CD1c-positive myeloid dendritic cell (primary cell): ENCODE measurements around the gene GRHL1.

Experiments
- DNase-seq: peaks from one replicate; pipeline ENCODE4 v3.0.0-alpha.2; 2016; ENCODE audit errors: extremely low spot score

Gene GRHL1

DNA sequence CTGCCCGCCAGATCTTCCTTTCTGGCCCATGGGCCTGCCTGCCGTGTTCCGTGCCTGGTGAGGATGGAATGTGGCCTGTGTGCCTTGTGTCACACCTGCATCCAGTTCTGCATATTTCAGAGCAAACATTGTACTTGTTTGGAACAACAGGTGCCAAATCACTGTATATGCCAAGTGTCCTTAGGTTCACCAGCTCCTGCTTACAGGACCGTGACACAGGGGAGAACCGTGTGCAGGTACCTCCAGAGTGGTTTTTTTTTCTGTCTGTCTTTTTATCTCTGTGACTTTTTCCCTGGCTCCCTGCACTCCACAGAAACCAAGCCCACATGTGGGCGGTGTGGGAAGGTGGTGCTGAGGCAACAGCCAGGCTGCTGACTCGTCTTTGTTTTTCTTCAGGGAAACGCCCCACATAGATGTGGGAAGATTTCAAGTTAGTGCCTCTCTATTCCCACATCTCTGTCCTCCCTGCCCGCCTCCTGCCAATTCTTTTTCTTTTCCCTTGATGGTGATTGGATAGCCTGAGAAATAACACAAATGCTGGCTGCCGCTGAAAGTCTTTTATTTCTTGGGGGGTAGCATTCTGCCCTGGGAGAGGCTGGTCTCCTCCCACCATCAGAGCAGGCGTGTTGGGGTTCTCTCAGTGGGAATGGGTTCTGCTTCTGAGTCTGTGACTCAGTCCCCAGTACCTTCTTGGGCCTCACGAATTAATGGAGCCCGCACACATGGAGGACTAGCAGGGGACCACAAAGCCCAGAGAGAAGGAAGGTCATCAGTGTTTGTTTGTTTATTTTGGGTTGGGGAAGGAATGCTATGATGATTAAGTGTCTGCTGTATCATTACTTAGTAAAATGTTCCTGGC is 21.4 kb downstream of the GRHL1 start:
- no peak for DNase-seq

DNA sequence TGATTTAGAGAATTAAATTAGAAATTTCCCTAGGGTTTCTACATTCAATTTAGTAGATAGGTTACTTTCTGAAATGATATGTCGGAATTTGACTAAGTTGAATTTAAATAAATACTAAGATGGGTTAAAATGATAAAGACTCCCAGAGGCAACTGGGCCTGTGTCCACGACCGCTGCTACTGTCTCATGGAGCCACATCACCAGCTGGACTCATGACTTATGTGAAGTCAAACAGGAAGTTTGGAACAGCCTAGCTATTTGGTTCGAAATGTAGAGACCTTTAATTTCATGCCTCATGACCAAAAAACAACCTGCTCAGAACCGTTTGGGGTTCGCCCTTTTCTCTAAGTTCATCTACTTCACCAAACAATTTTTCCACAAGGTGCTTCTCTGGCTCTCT is 22.2 kb downstream of the GRHL1 start:
- no peak for DNase-seq

- DNase-seq: no peak
Measured at GRCh38 chr2:9974343-9974742, 22.9 kb downstream of the GRHL1 start.

GRCh38 chr2:9975328-9975727 is 23.8 kb downstream of the GRHL1 start:
- no peak for DNase-seq

DNA sequence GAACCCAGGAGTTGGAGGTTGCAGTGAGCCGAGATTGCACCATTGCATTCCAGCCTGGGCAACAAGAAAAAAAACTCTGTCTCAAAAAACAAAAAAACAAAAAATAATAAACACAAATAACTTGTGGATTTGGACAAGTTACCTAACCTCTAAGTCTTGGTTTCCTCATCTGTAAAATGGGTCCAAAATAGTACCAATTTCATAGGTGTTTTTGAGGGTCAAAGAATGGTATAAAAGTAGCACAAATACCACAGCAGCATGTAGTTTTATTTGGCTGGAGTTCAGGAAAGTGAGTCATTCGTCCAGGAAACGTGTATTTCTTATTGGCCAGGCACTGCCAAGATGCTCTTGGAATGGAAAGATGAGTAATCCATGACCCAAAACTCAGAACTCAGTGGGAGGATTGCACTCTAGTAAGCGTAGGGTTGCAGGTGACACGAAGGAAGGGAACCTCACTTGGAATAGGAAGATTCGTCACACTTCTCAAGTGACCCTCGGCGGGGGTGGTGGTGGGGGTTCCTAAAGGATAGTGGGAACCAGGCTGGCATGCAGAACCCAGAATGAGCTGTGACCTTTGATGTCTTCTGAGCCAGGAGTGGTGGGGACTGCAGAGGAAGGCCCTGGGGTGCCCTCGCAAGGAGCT is 24.4 kb downstream of the GRHL1 start:
- peak; percentile 62 for DNase-seq

DNA sequence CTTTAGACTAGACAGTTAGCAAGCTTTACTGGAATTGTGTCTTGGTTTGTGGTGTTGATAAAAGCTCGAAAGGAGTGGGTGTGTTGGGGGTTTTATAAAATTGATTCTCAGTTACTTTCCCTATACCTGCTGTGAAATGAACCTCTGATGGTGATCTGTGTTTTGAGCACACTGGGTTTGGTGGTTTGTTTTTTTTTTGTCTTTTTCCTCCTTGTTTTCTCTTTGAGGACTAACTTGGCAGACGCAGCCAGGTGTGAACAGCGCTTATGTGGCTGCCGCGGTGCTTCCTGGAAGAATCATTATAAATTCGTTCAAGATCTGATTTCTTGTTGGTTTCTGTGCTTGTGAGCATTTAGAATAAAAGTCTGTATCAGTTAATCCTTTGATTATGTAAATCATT is 28.5 kb downstream of the GRHL1 start:
- DNase-seq: no peak

DNA sequence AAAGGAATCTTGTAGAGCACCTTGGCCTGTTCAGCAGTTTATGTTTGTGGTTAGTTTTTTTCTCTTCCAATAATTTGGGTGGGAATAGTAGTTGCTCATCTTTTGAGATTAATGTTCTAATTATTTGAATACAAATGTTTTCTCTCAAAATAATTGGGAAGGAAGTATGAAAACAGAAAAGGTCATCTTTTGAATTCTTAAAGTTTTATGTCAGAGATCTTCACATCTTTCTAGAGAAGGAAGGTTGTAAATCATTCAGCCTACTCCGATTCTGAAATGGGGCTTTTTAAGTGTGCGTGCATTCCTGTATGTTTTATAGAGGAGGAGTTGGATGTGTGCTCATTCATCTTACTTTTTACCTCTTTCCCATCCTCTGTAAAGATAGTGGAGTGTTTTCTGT is 29.0 kb downstream of the GRHL1 start:
- no peak for DNase-seq

GRCh38 chr2:9981655-9982054 is 30.2 kb downstream of the GRHL1 start:
- no peak for DNase-seq

DNA sequence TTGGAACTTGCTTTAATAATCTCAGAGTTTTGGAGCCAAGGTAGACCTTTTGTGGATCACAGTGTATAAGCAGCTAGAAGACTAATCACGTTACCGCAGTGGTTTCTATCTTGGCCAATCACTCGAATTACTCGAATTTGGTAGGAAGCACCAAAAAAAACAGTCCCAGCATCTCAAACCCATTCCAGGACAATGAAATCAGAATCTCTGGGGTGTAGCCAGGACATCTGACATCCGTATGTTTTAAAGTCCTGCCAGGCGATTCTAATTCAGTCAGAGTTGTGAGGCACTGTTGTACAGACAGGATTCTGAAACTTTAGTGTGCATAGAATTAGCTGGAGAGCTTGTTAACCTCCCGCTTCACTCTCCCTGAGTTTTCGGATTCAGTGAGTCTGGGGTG is 30.8 kb downstream of the GRHL1 start:
- DNase-seq: no peak

DNA sequence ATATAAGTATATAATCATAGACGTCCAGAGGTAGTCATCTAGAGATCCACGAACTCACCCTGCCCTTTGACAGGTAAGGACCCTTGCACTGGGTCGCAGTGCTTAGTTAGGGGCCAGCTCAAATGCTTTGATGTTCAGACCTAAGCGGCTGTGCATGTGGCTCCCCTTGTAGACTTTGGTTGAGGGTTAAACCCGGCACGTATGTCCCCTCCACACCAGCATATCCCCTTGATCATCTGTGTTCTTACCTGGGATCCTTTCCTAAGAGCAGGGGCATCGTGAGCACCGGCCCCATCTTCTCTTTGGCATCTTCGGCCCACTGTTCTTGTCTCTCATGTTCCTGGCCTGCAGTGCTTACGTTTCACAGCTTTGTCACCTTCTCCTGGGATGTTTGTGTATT is 31.4 kb downstream of the GRHL1 start:
- no peak for DNase-seq

DNA sequence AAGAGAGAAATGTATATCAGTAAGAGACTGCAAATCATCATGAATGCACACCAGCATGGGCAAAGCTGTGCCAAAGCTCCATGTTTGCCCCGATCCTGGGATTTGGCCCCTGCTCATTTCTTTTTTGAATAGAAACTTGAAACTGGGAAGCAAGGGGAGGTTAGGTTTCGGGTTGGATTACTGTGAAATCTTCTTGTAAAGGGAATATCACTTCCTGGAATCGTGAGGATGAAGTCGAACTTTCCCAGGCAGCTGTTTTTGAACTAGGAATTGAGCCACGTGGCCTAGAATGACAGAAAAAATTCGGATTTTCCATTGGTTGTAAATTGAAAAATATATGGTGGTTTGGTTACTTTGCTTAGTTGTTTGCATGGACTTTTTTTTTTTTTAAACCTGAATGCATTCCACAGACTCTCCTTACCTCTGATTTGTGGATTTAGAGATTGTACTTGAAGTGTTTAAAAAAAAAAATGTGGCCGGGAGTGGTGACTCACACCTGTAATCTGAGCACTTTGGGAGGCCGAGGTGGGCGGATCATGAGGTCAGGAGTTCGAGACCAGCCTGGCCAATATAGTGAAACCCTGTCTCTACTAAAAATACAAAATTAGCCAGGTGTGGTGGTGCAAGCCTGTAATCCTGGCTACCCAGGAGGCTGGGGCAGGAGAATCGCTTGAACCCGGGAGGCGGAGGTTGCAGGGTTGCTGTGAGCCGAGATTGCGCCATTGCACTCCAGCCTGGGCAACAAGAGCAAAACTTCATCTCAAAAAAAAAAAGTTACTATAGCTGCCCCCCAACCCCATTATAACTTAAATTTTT is 32.1 kb downstream of the GRHL1 start:
- DNase-seq: no peak

GRCh38 chr2:9984217-9984739 is 32.8 kb downstream of the GRHL1 start:
- peak; percentile 80 for DNase-seq

DNA sequence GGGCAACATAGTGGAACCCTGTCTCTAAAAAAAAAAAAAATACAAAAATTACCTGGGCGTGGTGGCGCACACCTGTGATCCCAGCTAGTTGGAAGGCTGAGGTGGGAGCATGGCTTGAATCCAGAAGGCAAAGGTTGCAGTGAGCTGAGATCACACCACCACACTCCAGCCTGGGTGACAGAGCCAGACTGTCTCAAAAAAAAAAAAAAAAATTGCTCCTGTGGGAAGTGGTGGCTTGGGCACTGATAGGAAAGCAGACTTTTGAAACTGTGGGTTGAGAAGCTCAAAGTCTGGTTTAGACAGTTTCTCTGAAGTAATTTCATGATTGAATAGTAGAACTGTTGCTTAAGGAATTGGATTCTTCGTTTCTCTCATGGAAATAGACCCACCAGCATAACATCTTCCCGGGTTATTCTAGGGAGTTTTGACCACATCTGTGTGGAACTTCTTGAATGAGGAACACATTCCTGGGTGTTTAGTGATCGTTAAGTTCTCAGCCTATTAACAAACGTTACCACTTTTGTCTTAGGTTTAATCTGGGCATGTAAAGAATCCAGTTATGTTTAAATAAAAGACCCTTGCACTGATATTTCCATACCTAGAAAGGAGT is 33.5 kb downstream of the GRHL1 start:
- DNase-seq: no peak

DNA sequence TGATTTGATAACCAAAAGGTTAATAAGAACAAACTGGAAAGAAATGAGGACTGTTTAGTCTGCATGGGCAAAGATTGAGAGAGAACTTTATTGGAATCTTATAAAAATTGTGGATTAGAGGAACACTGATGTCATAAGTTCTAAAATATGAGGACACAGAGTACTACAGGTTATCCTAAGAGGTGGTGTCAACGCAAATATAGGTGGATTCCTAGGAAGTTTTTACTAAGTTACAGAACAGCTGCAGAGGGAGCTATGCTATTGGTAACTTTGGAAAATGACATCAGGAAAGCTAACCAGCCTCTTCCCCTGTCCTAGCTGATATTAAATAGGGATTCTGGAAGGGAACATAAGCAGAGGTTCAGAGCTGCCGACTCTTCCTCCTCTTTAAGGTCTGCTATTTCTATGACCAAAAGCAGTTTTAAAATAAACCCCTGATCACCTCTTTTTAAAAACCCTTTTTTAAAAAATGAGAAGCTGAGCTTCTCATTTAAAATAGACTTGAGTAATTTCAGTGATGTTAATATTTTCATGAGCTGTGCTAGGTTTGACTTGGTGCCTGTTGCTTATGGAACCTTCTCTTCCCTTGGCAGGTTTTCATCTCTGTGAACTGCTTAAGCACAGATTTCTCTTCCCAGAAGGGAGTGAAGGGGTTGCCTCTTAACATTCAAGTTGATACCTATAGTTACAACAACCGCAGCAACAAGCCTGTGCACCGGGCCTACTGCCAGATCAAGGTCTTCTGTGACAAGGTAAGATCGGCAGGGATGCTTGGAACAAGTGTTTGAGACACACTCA is 34.2 kb downstream of the GRHL1 start:
- no peak for DNase-seq

DNA sequence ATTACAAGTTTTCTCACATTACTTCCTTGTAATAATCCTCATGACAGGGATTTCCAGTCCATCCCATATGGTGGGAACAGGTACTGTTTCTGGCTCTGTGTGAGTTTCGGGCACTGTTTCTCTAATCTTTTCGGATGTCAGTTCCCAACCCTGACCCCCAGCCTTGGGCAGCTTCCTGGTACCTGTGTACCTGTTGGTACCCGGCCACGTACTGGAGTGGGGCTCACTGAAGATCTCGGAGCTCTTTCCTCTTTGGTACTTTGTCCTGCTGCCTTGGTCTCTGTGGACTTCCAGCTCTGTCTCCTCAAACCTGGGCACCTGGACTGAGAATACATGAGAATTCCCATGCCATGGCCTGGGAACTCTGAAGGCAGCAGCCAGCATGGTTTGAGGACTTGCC is 36.8 kb downstream of the GRHL1 start:
- no peak for DNase-seq

DNA sequence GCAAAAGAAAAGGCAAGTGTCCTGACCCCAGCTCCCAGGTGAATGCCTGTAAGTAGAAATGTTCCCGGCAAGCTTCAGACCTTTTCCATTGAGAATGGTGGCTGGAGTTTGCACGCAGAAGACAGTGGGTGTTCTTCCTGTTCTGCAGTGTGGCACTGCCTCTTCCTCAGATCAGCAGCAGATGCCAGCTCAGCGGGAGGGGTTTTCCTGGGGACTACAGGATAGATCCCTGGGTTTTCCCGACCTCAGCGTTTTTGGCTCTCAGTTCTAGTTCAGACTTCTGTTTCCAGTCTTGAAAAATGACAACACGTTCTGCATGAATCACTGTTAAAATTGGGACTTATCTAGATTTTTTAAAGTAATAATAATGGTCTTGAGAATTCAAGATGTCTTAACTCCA is 39.2 kb downstream of the GRHL1 start:
- peak; percentile 77 for DNase-seq

- no peak for DNase-seq
Measured at GRCh38 chr2:9991221-9991620, 39.7 kb downstream of the GRHL1 start.

DNA sequence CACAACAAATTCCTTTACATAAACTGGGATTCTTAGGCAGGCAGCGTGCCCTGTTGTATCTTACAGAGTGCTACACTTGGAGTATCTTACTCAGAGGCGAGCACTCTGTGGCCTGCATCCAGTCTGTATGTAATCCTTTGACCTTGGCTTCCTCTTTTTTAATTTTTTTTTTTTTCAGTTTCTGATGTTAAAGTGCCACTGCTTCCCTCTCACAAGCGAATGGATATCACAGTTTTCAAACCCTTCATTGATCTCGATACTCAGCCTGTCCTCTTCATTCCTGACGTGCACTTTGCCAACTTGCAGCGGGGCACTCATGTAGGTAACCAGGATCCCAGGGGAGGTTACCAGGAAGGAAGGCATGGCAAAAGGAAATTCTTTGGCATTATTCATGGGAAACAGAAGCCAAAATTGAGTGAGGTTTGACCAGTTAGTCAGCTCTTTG is 40.4 kb downstream of the GRHL1 start:
- DNase-seq: peak; percentile 64

GRCh38 chr2:9992427-9993187 is 41.1 kb downstream of the GRHL1 start:
- DNase-seq: no peak

DNA sequence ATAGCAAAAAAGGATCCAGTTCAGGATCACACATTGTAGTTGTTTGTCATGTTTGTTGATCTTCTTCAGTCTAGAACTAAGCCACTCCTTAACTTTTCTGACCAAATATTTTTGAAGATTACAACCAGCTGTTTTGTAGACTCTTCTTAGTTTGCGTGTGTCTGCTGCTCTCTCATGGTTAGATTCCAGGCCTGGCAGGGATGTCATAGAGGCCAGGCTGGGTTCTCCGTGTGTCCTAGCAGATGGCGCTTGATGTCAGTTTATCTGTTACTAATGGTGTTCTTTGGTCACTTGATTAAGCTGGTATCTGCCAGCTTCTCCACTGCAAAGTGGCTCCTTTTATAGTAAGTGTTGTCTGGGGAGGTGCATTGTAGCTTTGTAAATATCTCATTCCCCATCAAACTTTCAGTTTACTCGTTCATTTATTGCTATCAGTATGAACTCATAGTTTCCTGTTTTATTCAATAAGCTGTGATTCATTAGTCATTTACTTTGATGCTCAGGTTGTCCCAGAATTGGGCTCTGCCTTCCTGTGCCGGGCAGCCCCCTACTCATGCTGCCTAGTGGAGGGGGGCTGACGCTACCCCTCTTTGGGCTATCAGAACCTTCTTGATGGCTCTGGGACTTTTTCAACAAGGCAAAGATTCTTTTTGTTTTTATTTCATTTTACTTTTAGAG is 42.1 kb downstream of the GRHL1 start:
- no peak for DNase-seq
